HepG2 (cell line): Measurements from ENCODE around the gene AXIN1.

ENCODE experiments used
- PAWR ChIP-seq: sonication (generic); formaldehyde crosslinking; IDR thresholded peaks from 2 replicates; pipeline ENCODE4 v1.4.0; 2020; ENCODE audit warnings: missing genetic modification reagents, mild to moderate bottlenecking, borderline replicate concordance
- POLR2AphosphoS5 ChIP-seq: IDR thresholded peaks from 2 replicates; pipeline ENCODE4 v1.6.1; 2012; ENCODE audit warnings: low read depth, low read length
- RAD51 ChIP-seq: fragments of 450-650 bp; IDR thresholded peaks from 2 replicates; pipeline ENCODE4 v1.6.1; 2016; ENCODE audit warnings: borderline replicate concordance
- ZNF354B ChIP-seq: sonication (generic); formaldehyde crosslinking; IDR thresholded peaks from 2 replicates; pipeline ENCODE4 v1.8.0; 2022; ENCODE audit warnings: mild to moderate bottlenecking, missing genetic modification reagents
- ZNF468 ChIP-seq: sonication (generic); formaldehyde crosslinking; IDR thresholded peaks from 2 replicates; pipeline ENCODE4 v1.8.0; 2022; ENCODE audit warnings: mild to moderate bottlenecking, moderate library complexity, missing genetic modification reagents
- TF ChIP-seq, protein P1 (sequence below): sonication (generic); formaldehyde crosslinking; conservative IDR thresholded peaks from 2 replicates; pipeline ENCODE4 v1.4.0; 2020; ENCODE audit warnings: missing genetic modification reagents

DNA sequence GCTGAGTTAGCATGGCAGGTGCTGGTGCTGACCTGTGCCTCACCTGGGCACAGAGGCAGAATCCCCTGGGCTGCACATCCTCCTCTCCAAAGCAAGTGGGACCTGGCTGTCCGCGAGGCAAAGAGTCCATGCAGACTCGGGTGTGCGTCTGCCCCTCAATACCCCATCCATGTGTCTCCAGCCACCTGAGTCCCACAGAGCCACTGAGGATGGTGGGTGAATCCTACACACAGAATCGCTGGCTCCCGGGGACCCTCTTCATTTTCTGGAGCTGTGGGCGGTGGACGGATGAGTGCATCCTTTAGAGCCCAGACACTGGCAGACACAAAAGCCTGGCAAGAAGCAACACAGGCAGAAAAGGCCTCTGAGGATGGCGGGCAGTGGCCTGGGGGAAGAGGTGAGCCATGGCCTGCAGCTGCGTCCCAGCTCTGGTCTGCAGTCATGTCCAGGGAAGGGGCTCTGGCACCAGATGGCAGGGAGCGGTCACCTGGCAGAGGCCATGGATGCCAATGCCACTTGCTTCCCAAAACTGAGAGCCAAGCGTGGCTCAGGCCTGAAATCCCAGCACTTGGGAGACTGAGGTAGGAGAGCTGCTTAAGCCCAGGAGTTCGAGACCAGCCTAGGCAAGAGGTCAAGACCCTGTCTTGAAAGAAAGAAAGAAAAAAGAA, 29.9 kb downstream of the AXIN1 start:
- no peak for TF ChIP-seq ZNF354B (CRISPR knock-in tag)
- TF ChIP-seq POLR2AphosphoS5 = no peak
- TF ChIP-seq RAD51 = no peak
- TF ChIP-seq ZNF468 (CRISPR knock-in tag) = no peak
- TF ChIP-seq, protein P1, sequence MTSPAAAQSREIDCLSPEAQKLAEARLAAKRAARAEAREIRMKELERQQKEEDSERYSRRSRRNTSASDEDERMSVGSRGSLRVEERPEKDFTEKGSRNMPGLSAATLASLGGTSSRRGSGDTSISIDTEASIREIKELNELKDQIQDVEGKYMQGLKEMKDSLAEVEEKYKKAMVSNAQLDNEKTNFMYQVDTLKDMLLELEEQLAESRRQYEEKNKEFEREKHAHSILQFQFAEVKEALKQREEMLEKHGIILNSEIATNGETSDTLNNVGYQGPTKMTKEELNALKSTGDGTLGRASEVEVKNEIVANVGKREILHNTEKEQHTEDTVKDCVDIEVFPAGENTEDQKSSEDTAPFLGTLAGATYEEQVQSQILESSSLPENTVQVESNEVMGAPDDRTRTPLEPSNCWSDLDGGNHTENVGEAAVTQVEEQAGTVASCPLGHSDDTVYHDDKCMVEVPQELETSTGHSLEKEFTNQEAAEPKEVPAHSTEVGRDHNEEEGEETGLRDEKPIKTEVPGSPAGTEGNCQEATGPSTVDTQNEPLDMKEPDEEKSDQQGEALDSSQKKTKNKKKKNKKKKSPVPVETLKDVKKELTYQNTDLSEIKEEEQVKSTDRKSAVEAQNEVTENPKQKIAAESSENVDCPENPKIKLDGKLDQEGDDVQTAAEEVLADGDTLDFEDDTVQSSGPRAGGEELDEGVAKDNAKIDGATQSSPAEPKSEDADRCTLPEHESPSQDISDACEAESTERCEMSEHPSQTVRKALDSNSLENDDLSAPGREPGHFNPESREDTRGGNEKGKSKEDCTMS = no peak
- TF ChIP-seq PAWR (CRISPR knock-in tag) = no peak
